Measurements from ENCODE around the gene MED14. TPM values are rescaled to one million over a fixed set of nuclear protein-coding genes. Genes with fewer than 3 reads are reported as not detected.

MED14 gene
- total RNA-seq, 1 donor: 24.8 TPM

GRCh38 chrX:40644821-40645358, 90.5 kb downstream of the MED14 start:
- no peak for TF ChIP-seq CTCF (IDR thresholded peaks at IDR 0.05; ENCODE audit: insufficient read depth, low read length)
- peak; percentile 78 for DNase-seq (ENCODE audit: low read depth)
- H3K4me3 ChIP-seq (ENCODE audit: low read depth, low read length): peak overlapping the region; percentile 63

GRCh38 chrX:40644176-40644575, 91.2 kb downstream of the MED14 start:
- no peak overlapping the region for H3K4me3 ChIP-seq (ENCODE audit: low read depth, low read length)

GRCh38 chrX:40637687-40638086, 97.7 kb downstream of the MED14 start:
- H3K4me3 ChIP-seq (ENCODE audit: low read depth, low read length): no peak overlapping the region
- DNase-seq (ENCODE audit: low read depth): no peak
- TF ChIP-seq CTCF (IDR thresholded peaks at IDR 0.05; ENCODE audit: insufficient read depth, low read length): no peak

More at GRCh38 chrX:40644176-40644575, 91.2 kb downstream of the MED14 start:
- no peak for TF ChIP-seq CTCF (IDR thresholded peaks at IDR 0.05; ENCODE audit: insufficient read depth, low read length)
- DNase-seq (ENCODE audit: low read depth): peak; percentile 77

GRCh38 chrX:40632199-40632598, 103.1 kb downstream of the MED14 start:
- no peak overlapping the region for H3K4me3 ChIP-seq (ENCODE audit: low read depth, low read length)
- DNase-seq (ENCODE audit: low read depth): no peak
- TF ChIP-seq CTCF (IDR thresholded peaks at IDR 0.05; ENCODE audit: insufficient read depth, low read length): no peak

GRCh38 chrX:40628506-40628905, 106.8 kb downstream of the MED14 start:
- DNase-seq (ENCODE audit: low read depth): peak; percentile 16
- TF ChIP-seq CTCF (IDR thresholded peaks at IDR 0.05; ENCODE audit: insufficient read depth, low read length): no peak
- no peak overlapping the region for H3K4me3 ChIP-seq (ENCODE audit: low read depth, low read length)

GRCh38 chrX:40625294-40625693, 110.0 kb downstream of the MED14 start:
- no peak overlapping the region for H3K4me3 ChIP-seq (ENCODE audit: low read depth, low read length)
- no peak for TF ChIP-seq CTCF (IDR thresholded peaks at IDR 0.05; ENCODE audit: insufficient read depth, low read length)

GRCh38 chrX:40623665-40624064, 111.7 kb downstream of the MED14 start:
- TF ChIP-seq CTCF (IDR thresholded peaks at IDR 0.05; ENCODE audit: insufficient read depth, low read length): no peak
- no peak overlapping the region for H3K4me3 ChIP-seq (ENCODE audit: low read depth, low read length)
- DNase-seq (ENCODE audit: low read depth): no peak

More at GRCh38 chrX:40625294-40625693, 110.0 kb downstream of the MED14 start:
- no peak for DNase-seq (ENCODE audit: low read depth)
